Ureter (tissue), 1 donor: ENCODE data around the gene FKTN. TPM values are rescaled to one million over a fixed set of nuclear protein-coding genes. Genes with fewer than 3 reads are reported as not detected.
"Not testable (repeated sequence)": the region's sequence is repeated elsewhere in the genome, so short reads cannot be mapped to it uniquely, and the experiment has no call there.

Experiments used
- DNase-seq: peaks from one replicate; pipeline ENCODE4 v3.0.0-alpha.2; 2020; ENCODE audit warnings: low spot score
- total RNA-seq: library from RNA; stranded (reverse); gene quantifications from one replicate; pipeline ENCODE4 v1.2.4, GENCODE V29; 2023
- donor health status: DM: yes; HTN: yes; CAD: no.

The FKTN gene
- total RNA-seq: 33.7 TPM

- DNase-seq: peak; percentile 83
Measured at GRCh38 chr9:105557804-105558610, at the start of gene FKTN. Gene FKTN (plus strand): TSS chr9:105558131. CDS start chr9:105575033, 16,902 bp downstream.

GRCh38 chr9:105508530-105508929 lies 49.4 kb upstream of the FKTN start:
- no peak for DNase-seq

- no peak for DNase-seq
Measured at GRCh38 chr9:105510024-105510423, 47.9 kb upstream of the FKTN start.

GRCh38 chr9:105511446-105511845 lies 46.5 kb upstream of the FKTN start:
- no peak for DNase-seq

- DNase-seq: no peak
Measured at GRCh38 chr9:105515811-105516413, 42.0 kb upstream of the FKTN start.

GRCh38 chr9:105519710-105520369 lies 38.1 kb upstream of the FKTN start:
- DNase-seq: not testable (repeated sequence)

- DNase-seq: not testable (repeated sequence)
Measured at GRCh38 chr9:105520992-105521391, 36.9 kb upstream of the FKTN start.

GRCh38 chr9:105522618-105523385 lies 35.1 kb upstream of the FKTN start:
- DNase-seq: not testable (repeated sequence)

GRCh38 chr9:105531530-105531929 lies 26.4 kb upstream of the FKTN start:
- no peak for DNase-seq

GRCh38 chr9:105535920-105536668 lies 21.8 kb upstream of the FKTN start:
- DNase-seq: no peak

- DNase-seq: no peak
Measured at GRCh38 chr9:105539452-105539851, 18.5 kb upstream of the FKTN start.

- DNase-seq: no peak
Measured at GRCh38 chr9:105541838-105542237, 16.1 kb upstream of the FKTN start.

- DNase-seq: no peak
Measured at GRCh38 chr9:105554042-105554441, 3.9 kb upstream of the FKTN start.

- DNase-seq: no peak
Measured at GRCh38 chr9:105572455-105572854, 14.5 kb downstream of the FKTN start.

GRCh38 chr9:105579952-105580351 lies 22.0 kb downstream of the FKTN start:
- not testable (repeated sequence) for DNase-seq

GRCh38 chr9:105581550-105581949 lies 23.6 kb downstream of the FKTN start:
- DNase-seq: not testable (repeated sequence)

- DNase-seq: no peak
Measured at GRCh38 chr9:105593145-105593544, 35.2 kb downstream of the FKTN start.

GRCh38 chr9:105608721-105609598 lies 51.0 kb downstream of the FKTN start:
- DNase-seq: no peak

GRCh38 chr9:105621001-105621400 lies 63.1 kb downstream of the FKTN start:
- DNase-seq: no peak

GRCh38 chr9:105625088-105625487 lies 67.2 kb downstream of the FKTN start:
- DNase-seq: no peak
